ENCODE data around the gene SIT1.

SIT1 gene

GRCh38 chr9:35619800-35620158, 31.0 kb downstream of the SIT1 start:
- Histone ChIP-seq H3K4me2 (ENCODE audit: low read length) (no peak overlapping the region), H3K79me2 (no peaks in the 10 kb centered on the region), H3K4me3 (ENCODE audit: low read depth, low read length) (no peak overlapping the region), H3K9me3 (ENCODE audit: control insufficient read depth, low read length) (no peaks in the 10 kb centered on the region), H2AFZ (no peak overlapping the region), H3K9ac (no peak overlapping the region), H3K27me3 (ENCODE audit: control insufficient read depth, insufficient read depth, low read length) (no peaks in the 10 kb centered on the region), H3K27ac (no peak overlapping the region), H3K36me3 (ENCODE audit: control insufficient read depth, insufficient read depth, low read length) (no peaks in the 10 kb centered on the region), H3K4me1 (no peaks in the 10 kb centered on the region)
- no peak for TF ChIP-seq CTCF (IDR thresholded peaks at IDR 0.05)

GRCh38 chr9:35618854-35619799, 31.6 kb downstream of the SIT1 start:
- H2AFZ ChIP-seq: no peak overlapping the region
- H3K36me3 ChIP-seq (ENCODE audit: control insufficient read depth, insufficient read depth, low read length): no peaks in the 10 kb centered on the region
- no peaks in the 10 kb centered on the region for H3K9me3 ChIP-seq (ENCODE audit: control insufficient read depth, low read length)
- H3K4me2 ChIP-seq (ENCODE audit: low read length): no peak overlapping the region
- no peaks in the 10 kb centered on the region for H3K4me1 ChIP-seq
- no peak overlapping the region for H3K4me3 ChIP-seq (ENCODE audit: low read depth, low read length)
- no peak overlapping the region for H3K9ac ChIP-seq
- H3K79me2 ChIP-seq: no peaks in the 10 kb centered on the region
- TF ChIP-seq CTCF (IDR thresholded peaks at IDR 0.05): no peak
- H3K27ac ChIP-seq: no peak overlapping the region
- no peaks in the 10 kb centered on the region for H3K27me3 ChIP-seq (ENCODE audit: control insufficient read depth, insufficient read depth, low read length)

GRCh38 chr9:35618325-35618727, 32.4 kb downstream of the SIT1 start, which contains the start of gene CD72:
Gene CD72 (minus strand): TSS chr9:35618413. CDS start chr9:35618303, 110 bp downstream.
- Histone ChIP-seq H3K79me2 (no peaks in the 10 kb centered on the region), H3K9ac (no peak within 1 kb of the TSS), H3K4me1 (no peaks in the 10 kb centered on the region), H2AFZ (peak within 1 kb of the TSS; percentile 78), H3K27me3 (ENCODE audit: control insufficient read depth, insufficient read depth, low read length) (no peaks in the 10 kb centered on the region), H3K9me3 (ENCODE audit: control insufficient read depth, low read length) (no peaks in the 10 kb centered on the region), H3K4me2 (ENCODE audit: low read length) (peak within 1 kb of the TSS; percentile 50), H3K27ac (no peak within 1 kb of the TSS), H3K36me3 (ENCODE audit: control insufficient read depth, insufficient read depth, low read length) (no peaks in the 10 kb centered on the region), H3K4me3 (ENCODE audit: low read depth, low read length) (peak within 1 kb of the TSS; percentile 25)
- no peak for TF ChIP-seq CTCF (IDR thresholded peaks at IDR 0.05)

- no peaks in the 10 kb centered on the region for H3K36me3 ChIP-seq (ENCODE audit: control insufficient read depth, insufficient read depth, low read length)
- peak overlapping the region; percentile 78 for H2AFZ ChIP-seq
- no peaks in the 10 kb centered on the region for H3K79me2 ChIP-seq
- no peak overlapping the region for H3K27ac ChIP-seq
- H3K9me3 ChIP-seq (ENCODE audit: control insufficient read depth, low read length): no peaks in the 10 kb centered on the region
- H3K9ac ChIP-seq: no peak overlapping the region
- TF ChIP-seq CTCF (IDR thresholded peaks at IDR 0.05): no peak
- H3K27me3 ChIP-seq (ENCODE audit: control insufficient read depth, insufficient read depth, low read length): no peaks in the 10 kb centered on the region
- H3K4me3 ChIP-seq (ENCODE audit: low read depth, low read length): no peak overlapping the region
- H3K4me1 ChIP-seq: no peaks in the 10 kb centered on the region
- no peak overlapping the region for H3K4me2 ChIP-seq (ENCODE audit: low read length)
Observed at GRCh38 chr9:35617548-35617947, 33.2 kb downstream of the SIT1 start.
